ELF-1 (cell line): ENCODE data around the gene DNAJA3.

Source experiments
- DNase-seq: peaks from one replicate; pipeline ENCODE4 v3.0.0-alpha.2; 2016; ENCODE audit warnings: low read depth, low spot score

The DNAJA3 gene

DNA sequence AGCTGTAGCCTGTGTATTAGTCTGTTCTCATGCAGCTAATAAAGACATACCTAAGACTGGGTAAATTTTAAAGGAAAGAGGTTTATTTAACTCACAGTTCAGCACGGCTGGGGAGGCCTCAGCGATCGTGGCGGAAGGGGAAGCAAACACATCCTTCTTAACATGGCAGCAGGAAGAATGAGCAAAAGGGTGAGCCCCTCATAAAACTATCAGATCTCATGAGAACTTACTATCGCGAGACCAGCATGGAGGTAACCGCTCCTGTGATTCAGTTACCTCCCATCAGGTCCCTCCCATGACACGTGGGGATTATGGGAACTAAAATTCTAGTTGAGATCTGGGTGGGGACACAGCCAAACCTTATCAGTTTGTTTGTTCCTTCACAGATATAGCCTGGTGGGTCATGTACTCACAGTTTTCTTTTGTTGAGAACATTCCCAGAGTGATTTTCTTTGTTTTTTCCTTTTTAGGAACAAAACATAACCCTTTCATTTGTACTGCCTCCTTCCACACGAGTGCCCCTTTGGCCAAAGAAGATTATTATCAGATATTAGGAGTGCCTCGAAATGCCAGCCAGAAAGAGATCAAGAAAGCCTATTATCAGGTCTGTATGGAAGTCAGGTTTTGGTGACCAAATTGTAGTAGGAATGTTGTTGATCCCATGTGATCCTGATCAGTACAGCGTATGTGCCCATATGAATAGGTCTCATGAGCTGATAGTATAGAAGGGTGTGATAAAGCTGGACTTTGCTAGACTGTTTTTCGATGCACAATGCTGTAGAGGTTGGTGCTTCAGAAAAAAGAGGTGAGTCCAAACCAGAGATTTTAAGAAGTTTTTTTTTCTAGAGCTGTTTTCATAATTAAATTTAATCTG, 8.5 kb downstream of the DNAJA3 start:
- DNase-seq: no peak

- no peak for DNase-seq
Measured at GRCh38 chr16:4435337-4436067, 9.8 kb downstream of the DNAJA3 start.

DNA sequence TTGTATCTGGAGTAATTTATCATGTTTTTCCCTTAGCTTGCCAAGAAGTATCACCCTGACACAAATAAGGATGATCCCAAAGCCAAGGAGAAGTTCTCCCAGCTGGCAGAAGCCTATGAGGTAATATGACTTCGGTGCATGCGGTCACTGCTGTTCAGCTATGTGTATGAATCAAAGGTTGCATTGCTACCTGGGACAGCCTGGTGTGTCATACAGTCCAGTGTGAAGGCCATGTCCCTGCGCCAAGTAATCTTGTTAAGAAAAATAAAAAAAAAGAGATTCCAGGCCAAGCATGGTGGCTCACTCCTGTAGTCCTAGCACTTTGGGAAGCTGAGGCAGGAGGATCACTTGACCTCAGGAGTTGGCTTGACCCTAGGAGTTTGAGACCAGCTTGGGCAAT, 11.7 kb downstream of the DNAJA3 start:
- DNase-seq: no peak

GRCh38 chr16:4442371-4442770, 16.7 kb downstream of the DNAJA3 start:
- no peak for DNase-seq

- DNase-seq: no peak
Measured at GRCh38 chr16:4443271-4443670, 17.6 kb downstream of the DNAJA3 start.

DNA sequence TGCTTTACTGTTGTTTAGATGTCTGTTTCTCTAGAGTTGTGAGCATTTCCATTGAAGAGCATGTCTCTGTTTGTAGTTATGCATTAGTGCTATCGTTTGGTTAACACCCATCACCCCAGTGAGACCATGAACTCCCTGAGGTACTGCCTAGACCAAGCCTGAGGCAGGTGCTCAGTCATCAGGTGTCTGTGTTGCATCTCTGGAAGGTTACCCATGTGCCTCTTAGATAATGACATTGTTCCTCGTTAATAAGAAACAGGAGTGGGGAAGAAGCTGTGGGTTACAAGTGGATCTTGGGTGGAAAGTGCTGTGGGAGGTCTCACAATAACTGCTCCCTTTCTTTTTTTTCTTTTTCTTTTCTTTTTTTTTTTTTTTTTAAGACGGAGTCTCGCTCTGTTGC, 18.3 kb downstream of the DNAJA3 start:
- DNase-seq: no peak

DNA sequence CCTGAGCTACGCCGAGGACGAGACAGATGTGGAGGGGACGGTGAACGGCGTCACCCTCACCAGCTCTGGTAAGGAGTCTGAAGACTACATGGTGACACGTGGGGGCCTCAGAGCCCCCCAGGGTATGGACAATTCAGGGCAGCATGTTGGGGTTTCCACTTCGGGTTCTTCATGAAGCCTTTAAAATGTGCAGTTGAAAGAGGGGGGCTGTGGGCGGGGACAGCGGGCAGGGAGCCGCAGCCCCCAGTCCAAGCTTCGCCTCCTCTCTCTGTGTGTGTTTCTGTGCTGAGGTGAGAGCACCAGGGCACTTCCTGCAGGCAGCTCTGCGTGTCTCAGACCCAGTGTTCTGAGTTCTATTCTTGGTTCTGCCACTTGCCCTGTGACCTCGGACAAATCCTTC, 24.8 kb downstream of the DNAJA3 start:
- no peak for DNase-seq

GRCh38 chr16:4450931-4451519, 25.4 kb downstream of the DNAJA3 start:
- DNase-seq: no peak

- DNase-seq: no peak
Measured at GRCh38 chr16:4452674-4453073, 27.0 kb downstream of the DNAJA3 start.

- DNase-seq: no peak
Measured at GRCh38 chr16:4454623-4455022, 29.0 kb downstream of the DNAJA3 start.

DNA sequence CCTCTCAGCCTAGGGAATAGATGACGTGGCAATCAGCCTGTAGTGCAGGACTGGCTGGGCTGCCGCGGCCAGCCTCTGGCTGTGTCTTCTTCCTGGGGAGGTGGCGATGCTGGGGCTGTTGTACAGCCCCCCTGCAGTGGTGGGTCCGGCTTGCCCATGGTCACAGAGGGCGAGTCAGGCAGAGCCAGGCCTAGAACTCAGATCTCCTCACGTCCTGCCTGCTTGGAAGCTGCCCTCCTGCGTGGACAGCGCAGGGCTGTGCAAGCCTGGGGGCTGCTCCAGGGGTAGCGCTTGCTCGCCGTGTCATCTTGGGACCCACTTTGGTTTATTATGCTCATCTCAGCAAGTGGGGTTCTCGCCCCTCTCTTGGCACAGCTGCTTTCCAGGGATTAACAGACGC, 29.4 kb downstream of the DNAJA3 start:
- DNase-seq: no peak

DNA sequence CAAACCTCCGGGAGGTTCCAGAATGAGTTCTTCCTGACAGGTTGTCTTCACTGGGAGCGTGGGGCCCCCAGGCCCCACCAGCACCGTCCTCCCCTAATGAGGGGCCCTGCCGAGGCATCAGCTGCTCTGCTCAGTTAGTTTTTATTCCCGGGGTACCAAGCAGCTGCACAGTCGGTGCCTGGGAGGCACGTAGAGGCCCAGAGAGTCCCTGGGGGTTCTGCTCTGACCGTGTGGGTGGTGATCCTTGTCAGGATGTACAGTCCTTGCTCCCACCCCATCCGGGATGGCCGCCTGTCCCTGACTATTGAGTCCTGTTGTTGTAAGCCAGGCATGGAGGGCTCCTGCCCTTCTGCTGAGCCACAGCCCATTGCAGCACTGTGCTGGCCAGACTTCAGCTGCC, 30.3 kb downstream of the DNAJA3 start:
- no peak for DNase-seq

- no peak for DNase-seq
Measured at GRCh38 chr16:4460936-4461249, 35.2 kb downstream of the DNAJA3 start.

GRCh38 chr16:4461250-4462085, 35.8 kb downstream of the DNAJA3 start:
- no peak for DNase-seq

DNA sequence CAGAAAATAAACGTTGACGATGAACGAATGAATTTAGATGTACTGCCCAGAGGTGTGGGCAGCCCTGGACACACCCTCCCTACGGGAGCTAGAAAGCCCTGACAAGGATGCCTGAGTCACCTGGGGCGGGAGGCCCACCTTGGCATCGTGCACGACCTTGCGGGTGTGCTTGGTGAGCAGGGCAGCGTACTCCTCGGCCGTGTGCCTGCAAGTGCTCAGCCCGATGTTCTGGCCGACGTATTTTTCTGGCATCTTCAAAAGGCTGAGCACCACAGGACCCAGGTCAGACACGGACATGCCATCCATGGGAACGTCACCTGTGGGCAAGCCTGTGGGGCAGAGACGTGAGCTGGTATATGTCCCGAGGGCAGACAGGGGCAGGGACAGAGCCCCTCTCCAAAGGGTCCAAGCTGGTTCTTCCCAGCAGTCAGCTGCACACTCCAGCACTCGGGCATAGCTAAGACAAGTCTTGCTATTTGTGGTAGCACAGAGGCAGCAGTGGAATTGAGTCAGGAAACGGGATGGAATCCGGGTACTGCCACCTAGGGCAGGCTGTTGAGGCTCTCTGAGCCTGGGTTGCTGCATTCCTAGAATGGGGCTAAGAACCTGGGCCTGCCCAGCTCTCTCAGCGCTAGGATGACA, 38.0 kb downstream of the DNAJA3 start:
- DNase-seq: no peak

DNA sequence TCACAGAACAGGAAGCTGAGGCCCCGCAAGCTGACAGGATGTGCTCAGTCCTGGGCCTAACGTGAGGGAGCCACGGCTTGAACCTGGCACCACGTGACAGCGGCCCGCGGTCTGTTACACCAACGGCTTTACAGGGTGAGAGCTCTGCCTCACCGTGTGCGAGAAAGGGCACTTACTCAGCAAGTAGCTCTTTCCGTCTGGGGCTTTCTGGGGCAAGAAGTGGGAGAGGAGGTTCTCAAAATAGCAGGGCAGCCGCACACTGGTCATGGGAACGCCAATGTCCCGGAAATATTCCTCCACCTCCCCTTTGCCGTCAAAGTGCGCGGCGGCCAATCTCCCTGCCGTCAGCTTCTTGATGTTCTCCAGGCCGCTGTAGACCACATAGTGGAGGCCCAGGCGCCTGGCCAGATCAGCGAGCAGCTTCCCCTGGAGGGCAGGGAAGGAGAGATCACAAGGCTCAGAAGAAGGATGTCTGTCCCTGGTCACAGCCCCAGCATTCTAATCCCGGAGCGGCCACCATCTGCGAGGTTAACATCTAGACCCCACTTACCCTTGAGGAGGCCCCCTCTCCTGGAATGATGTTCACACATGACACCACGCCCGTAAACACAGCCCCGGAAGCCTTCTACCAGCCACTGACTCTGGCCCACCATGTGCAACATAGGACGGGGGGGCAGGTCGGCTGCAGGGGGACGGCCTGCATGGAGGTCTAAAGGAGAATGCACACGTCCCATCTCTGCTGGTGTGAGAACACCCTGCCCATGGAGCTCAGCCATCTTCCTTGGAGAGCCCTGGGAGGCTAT, 40.5 kb downstream of the DNAJA3 start:
- no peak for DNase-seq

- DNase-seq: no peak
Measured at GRCh38 chr16:4467916-4468315, 42.2 kb downstream of the DNAJA3 start.

- no peak for DNase-seq
Measured at GRCh38 chr16:4468972-4469371, 43.3 kb downstream of the DNAJA3 start.

GRCh38 chr16:4471869-4472268, 46.2 kb downstream of the DNAJA3 start:
- no peak for DNase-seq

DNA sequence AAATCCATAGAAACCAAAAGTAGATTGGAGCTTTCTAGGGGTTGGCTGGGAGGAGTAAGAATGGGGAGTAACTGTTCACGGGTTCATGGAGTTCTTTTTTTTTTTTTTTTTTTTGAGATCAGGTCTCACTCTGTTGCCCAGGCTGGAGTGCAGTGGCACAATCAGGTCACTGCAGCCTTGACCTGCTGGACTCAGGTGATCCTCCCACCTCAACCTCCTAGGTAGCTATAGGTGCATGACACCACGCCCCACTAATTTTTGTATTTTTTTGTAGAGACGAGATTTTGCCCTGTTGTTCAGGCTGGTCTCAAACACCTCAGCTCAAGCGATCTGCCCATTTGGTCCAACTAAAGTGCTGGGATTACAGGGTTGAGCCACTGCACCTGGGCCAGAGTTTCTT, 47.2 kb downstream of the DNAJA3 start:
- no peak for DNase-seq
